K562 (cell line): ENCODE results near the gene CPT1C. TPM values are rescaled to one million over a fixed set of nuclear protein-coding genes. Genes with fewer than 3 reads are reported as not detected.

Experiments used
- GABPA ChIP-seq: fragments of 200-800 bp; sonication (Bioruptor generic); conservative IDR thresholded peaks from 2 replicates; pipeline ENCODE4 v1.6.1; 2016; ENCODE audit warnings: low read depth, missing genetic modification characterization, missing compliant biosample characterization
- HMG20B ChIP-seq: fragments of 250-450 bp; sonication (Bioruptor Pico); IDR thresholded peaks from 2 replicates; pipeline ENCODE4 v1.5.0; 2021; ENCODE audit warnings: mild to moderate bottlenecking
- KLF1 ChIP-seq: fragments of 450-650 bp; IDR thresholded peaks from 2 replicates; pipeline ENCODE4 v1.6.1; 2016; ENCODE audit warnings: missing genetic modification characterization, missing compliant biosample characterization
- MBD1 ChIP-seq: fragments of 250-450 bp; sonication (Bioruptor Pico); IDR thresholded peaks from 2 replicates; pipeline ENCODE4 v1.8.0; 2022; ENCODE audit warnings: inconsistent platforms
- MEF2D ChIP-seq: conservative IDR thresholded peaks from 2 replicates; pipeline ENCODE4 v1.6.1; 2016; ENCODE audit warnings: low read depth, missing genetic modification characterization, missing compliant biosample characterization
- PBX2 ChIP-seq, 2 experiments: IDR thresholded peaks in 1 of 2; conservative IDR thresholded peaks in 1 of 2; 2 replicates each; pipeline ENCODE4 v1.6.1; 2016; ENCODE audit warnings: low read depth in 2 of 2, mild to moderate bottlenecking in 1 of 2, missing compliant biosample characterization in 1 of 2, missing genetic modification characterization in 1 of 2, moderate library complexity in 1 of 2
- POLR2A ChIP-seq: fragments of 450-650 bp; conservative IDR thresholded peaks from 2 replicates; pipeline ENCODE4 v1.6.1; 2016
- SIRT6 ChIP-seq: IDR thresholded peaks from one replicate; pipeline ENCODE4 v1.6.1; 2012; ENCODE audit warnings: low read depth, mild to moderate bottlenecking, control low read depth, inconsistent platforms, low read length, moderate library complexity
- SOX6 ChIP-seq: fragments of 450-650 bp; IDR thresholded peaks from 2 replicates; pipeline ENCODE4 v1.6.1; 2014; ENCODE audit warnings: mild to moderate bottlenecking
- USF1 ChIP-seq: sonication (generic); formaldehyde crosslinking; IDR thresholded peaks from 2 replicates; pipeline ENCODE4 v1.9.0; 2022; ENCODE audit warnings: mild to moderate bottlenecking, missing genetic modification reagents
- ZBTB40 ChIP-seq, 2 experiments: fragments of 450-650 bp in 1 of 2; sonication (generic) in 1 of 2; formaldehyde crosslinking in 1 of 2; IDR thresholded peaks; 2 replicates each; pipeline versions ENCODE4 v1.7.1 to v1.9.0; 2016 to 2022; ENCODE audit warnings: inconsistent platforms in 1 of 2, mild to moderate bottlenecking in 1 of 2, missing genetic modification reagents in 1 of 2
- ZSCAN32 ChIP-seq: fragments of 450-650 bp; formaldehyde crosslinking; IDR thresholded peaks from 2 replicates; pipeline ENCODE4 v1.4.0; 2020; ENCODE audit warnings: mild to moderate bottlenecking, moderate library complexity
- polyA plus RNA-seq, 8 experiments: library from polyadenylated mRNA; depleted of rRNA in 4 of 8; stranded (reverse) in 5 of 8; unstranded in 3 of 8; fragments of >200 nt; fragmentation: Nextera tagmentation in 2 of 8; fragmentation: Illumina TruSeq in 1 of 8; extraction: Ambion mirVana in 2 of 8; extraction: Trizol in 1 of 8; gene quantifications; 2 replicates each; pipeline versions ENCODE4 v1.2.1 to v1.2.3, GENCODE V29; 2011 to 2014; ENCODE audit warnings: inconsistent platforms in 1 of 8, missing spikeins in 1 of 8
- total RNA-seq, 7 experiments: library from RNA; depleted of rRNA in 6 of 7; stranded (reverse); fragments of >200 nt in 6 of 7; fragmentation: Illumina TruSeq in 2 of 7; extraction: Trizol in 2 of 7; gene quantifications; 2 replicates each; pipeline versions ENCODE4 v1.2.1 to v1.2.3, GENCODE V29; 2011 to 2021; ENCODE audit warnings: low replicate concordance in 1 of 7

The CPT1C gene
- total and polyA plus RNA-seq, 9 of the 15 experiments (the other 6 are each of a cell fraction or from before 2014, with no cell fraction given), result 1.9 to 12.3 (median 3.0) TPM

GRCh38 chr19:49665351-49666119 is 25.4 kb upstream of the CPT1C start, which contains the start of the genes BCL2L12 and IRF3 (continued):
- TF ChIP-seq ZSCAN32 (CRISPR knock-in tag), result 0 out of 2 replicates have a peak, but pooled peaks have one; percentile 31
- no peak for TF ChIP-seq SIRT6
- TF ChIP-seq USF1 (CRISPR knock-in tag), result peak; percentile 46; the same call in 1 of the 2 replicates
- no peak for TF ChIP-seq MBD1
- TF ChIP-seq POLR2A, result peak; percentile 89
- no peak for TF ChIP-seq MEF2D
- no peak for TF ChIP-seq PBX2 (CRISPR knock-in tag; IDR thresholded peaks at IDR 0.05; ENCODE audit: low read depth)
- no peak for TF ChIP-seq PBX2 (tag; conservative IDR thresholded peaks at IDR 0.05; ENCODE audit: low read depth)
- no peak; the same call in 1 of the 2 replicates for TF ChIP-seq GABPA (tag)
- TF ChIP-seq SOX6, result no peak
- peak; percentile 99 for TF ChIP-seq ZBTB40 (IDR thresholded peaks at IDR 0.05)
- TF ChIP-seq ZBTB40 (CRISPR knock-in tag; IDR thresholded peaks at IDR 0.05), result peak; percentile 97
- peak; percentile 97 for TF ChIP-seq KLF1 (tag)
- no peak for TF ChIP-seq HMG20B (CRISPR knock-in tag)
